Measurements from ENCODE around the gene CXorf65. TPM values are rescaled to one million over a fixed set of nuclear protein-coding genes. Genes with fewer than 3 reads are reported as not detected.

The CXorf65 gene
- total RNA-seq, 1 experiment from 2014 or later = not detected

DNA sequence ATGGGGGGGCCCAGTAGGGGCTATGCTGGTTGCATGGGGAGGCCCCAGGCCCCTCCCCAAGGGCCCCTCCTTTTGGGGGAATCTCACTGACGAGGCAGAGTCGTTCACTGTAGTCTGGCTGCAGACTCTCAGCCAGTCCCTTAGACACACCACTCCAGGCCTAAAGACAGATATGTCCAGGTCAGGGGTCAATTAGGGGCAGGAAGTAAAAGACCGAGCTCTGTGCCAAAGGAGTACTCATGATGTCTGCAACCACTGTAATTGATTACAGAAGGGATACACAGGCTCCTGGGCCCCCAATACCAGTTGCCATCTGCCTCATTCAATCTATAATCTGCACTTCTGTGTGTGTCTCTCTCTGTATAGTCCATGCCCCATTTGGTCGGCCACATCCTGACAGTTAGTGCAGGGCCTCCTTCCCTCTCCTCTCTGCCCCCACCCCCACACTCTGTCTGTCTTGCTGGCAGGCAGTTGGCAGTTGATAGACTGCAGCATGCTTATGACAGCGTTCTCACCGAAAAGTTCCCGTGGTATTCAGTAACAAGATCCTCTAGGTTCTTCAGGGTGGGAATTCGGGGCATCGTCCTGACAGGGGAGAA lies 1.3 kb upstream of the CXorf65 start:
- BruUV-seq (replicated peaks) = no TSS peak
- no peaks in the 10 kb centered on the region for H3K27me3 ChIP-seq (replicated peaks; ENCODE audit: insufficient read depth, low read depth, low read length, poor library complexity)
- no peak for TF ChIP-seq EZH2 (IDR thresholded peaks at IDR 0.05; ENCODE audit: borderline replicate concordance, low read depth, low read length, poor library complexity, severe bottlenecking)
- TF ChIP-seq CTCF (conservative IDR thresholded peaks at IDR 0.05; ENCODE audit: low read depth, low read length) = no peak
- H3K4me3 ChIP-seq (ENCODE audit: low read depth, low read length, poor library complexity, severe bottlenecking) = no peak overlapping the region
- ChIA-PET POLR2A (ENCODE audit: low non-redundant PET) (no interaction called here), CTCF (no interaction called here)
- H3K4me1 ChIP-seq (ENCODE audit: insufficient read depth, low read length, poor library complexity, severe bottlenecking) = peaks cover 11% of the 10 kb centered on the region
- H3K9me3 ChIP-seq (ENCODE audit: low read depth, low read length, poor library complexity, severe bottlenecking) = no peaks in the 10 kb centered on the region
- no peak for DNase-seq (ENCODE audit: low spot score)
- intact Hi-C loops (cut with micrococcal nuclease; ENCODE audit: unreplicated experiment) = no loop called here
- no peaks in the 10 kb centered on the region for H3K36me3 ChIP-seq (ENCODE audit: insufficient read depth, low read length, poor library complexity, severe bottlenecking)
- H3K27ac ChIP-seq (ENCODE audit: low read depth, low read length, poor library complexity, severe bottlenecking) = no peak overlapping the region

GRCh38 chrX:71107245-71107644 lies 705 bp upstream of the CXorf65 start:
- no peaks in the 10 kb centered on the region for H3K27me3 ChIP-seq (replicated peaks; ENCODE audit: insufficient read depth, low read depth, low read length, poor library complexity)
- POLR2A ChIA-PET (ENCODE audit: low non-redundant PET) = no interaction called here
- intact Hi-C loops (cut with micrococcal nuclease; ENCODE audit: unreplicated experiment) = no loop called here

GRCh38 chrX:71105628-71106027 lies 912 bp downstream of the CXorf65 start:
- H3K36me3 ChIP-seq (ENCODE audit: insufficient read depth, low read length, poor library complexity, severe bottlenecking) = no peaks in the 10 kb centered on the region
- CTCF ChIA-PET = no interaction called here
- no peaks in the 10 kb centered on the region for H3K27me3 ChIP-seq (replicated peaks; ENCODE audit: insufficient read depth, low read depth, low read length, poor library complexity)
- intact Hi-C loops (cut with micrococcal nuclease; ENCODE audit: unreplicated experiment) = no loop called here
- H3K4me1 ChIP-seq (ENCODE audit: insufficient read depth, low read length, poor library complexity, severe bottlenecking) = peaks cover 11% of the 10 kb centered on the region
- TF ChIP-seq CTCF (conservative IDR thresholded peaks at IDR 0.05; ENCODE audit: low read depth, low read length) (no peak), EZH2 (IDR thresholded peaks at IDR 0.05; ENCODE audit: borderline replicate concordance, low read depth, low read length, poor library complexity, severe bottlenecking) (no peak)
- H3K4me3 ChIP-seq (ENCODE audit: low read depth, low read length, poor library complexity, severe bottlenecking) = no peak overlapping the region
- no peak for DNase-seq (ENCODE audit: low spot score)
- no peak overlapping the region for H3K27ac ChIP-seq (ENCODE audit: low read depth, low read length, poor library complexity, severe bottlenecking)
- H3K9me3 ChIP-seq (ENCODE audit: low read depth, low read length, poor library complexity, severe bottlenecking) = no peaks in the 10 kb centered on the region
- no TSS peak for BruUV-seq (replicated peaks)
- POLR2A ChIA-PET (ENCODE audit: low non-redundant PET) = no interaction called here

More at GRCh38 chrX:71107245-71107644, 705 bp upstream of the CXorf65 start:
- Histone ChIP-seq H3K4me3 (ENCODE audit: low read depth, low read length, poor library complexity, severe bottlenecking) (no peak overlapping the region), H3K27ac (ENCODE audit: low read depth, low read length, poor library complexity, severe bottlenecking) (no peak overlapping the region), H3K4me1 (ENCODE audit: insufficient read depth, low read length, poor library complexity, severe bottlenecking) (peaks cover 11% of the 10 kb centered on the region), H3K36me3 (ENCODE audit: insufficient read depth, low read length, poor library complexity, severe bottlenecking) (no peaks in the 10 kb centered on the region), H3K9me3 (ENCODE audit: low read depth, low read length, poor library complexity, severe bottlenecking) (no peaks in the 10 kb centered on the region)
- no TSS peak for BruUV-seq (replicated peaks)
- TF ChIP-seq EZH2 (IDR thresholded peaks at IDR 0.05; ENCODE audit: borderline replicate concordance, low read depth, low read length, poor library complexity, severe bottlenecking) (no peak), CTCF (conservative IDR thresholded peaks at IDR 0.05; ENCODE audit: low read depth, low read length) (no peak)
- DNase-seq (ENCODE audit: low spot score) = no peak
- CTCF ChIA-PET = no interaction called here

All from A673 (cell line).